Measurements from ENCODE around the gene GAREM2.

GRCh38 chr2:26214759-26215158 is 41.9 kb downstream of the GAREM2 start:
- TF ChIP-seq POLR2AphosphoS5 (IDR thresholded peaks at IDR 0.05; ENCODE audit: low read depth, low read length) = no peak
- TF ChIP-seq POLR2A (IDR thresholded peaks at IDR 0.05; ENCODE audit: low read depth, low read length) = no peak

All from GM12892 (cell line).